Stimulated activated CD8-positive, alpha-beta memory T cell treated with anti-CD3 and anti-CD28 coated beads, Interleukin-15, amount 100 ng/mL, for 24 hours (primary cell): ENCODE measurements around the gene IRF8.
A peak's percentile ranks its signal among the peaks of the same experiment; 100 is the strongest.
"Not testable (repeated sequence)": the region's sequence is repeated elsewhere in the genome, so short reads cannot be mapped to it uniquely, and the experiment has no call there.

Experiments used
- DNase-seq: peaks from one replicate; pipeline ENCODE4 v3.0.0-alpha.2; 2020; ENCODE audit warnings: low read depth

Gene IRF8

GRCh38 chr16:85935974-85936760, 37.2 kb downstream of the IRF8 start:
- peak; percentile 33 for DNase-seq

GRCh38 chr16:85936816-85937215, 37.9 kb downstream of the IRF8 start:
- no peak for DNase-seq

GRCh38 chr16:85940214-85940613, 41.3 kb downstream of the IRF8 start:
- no peak for DNase-seq

DNA sequence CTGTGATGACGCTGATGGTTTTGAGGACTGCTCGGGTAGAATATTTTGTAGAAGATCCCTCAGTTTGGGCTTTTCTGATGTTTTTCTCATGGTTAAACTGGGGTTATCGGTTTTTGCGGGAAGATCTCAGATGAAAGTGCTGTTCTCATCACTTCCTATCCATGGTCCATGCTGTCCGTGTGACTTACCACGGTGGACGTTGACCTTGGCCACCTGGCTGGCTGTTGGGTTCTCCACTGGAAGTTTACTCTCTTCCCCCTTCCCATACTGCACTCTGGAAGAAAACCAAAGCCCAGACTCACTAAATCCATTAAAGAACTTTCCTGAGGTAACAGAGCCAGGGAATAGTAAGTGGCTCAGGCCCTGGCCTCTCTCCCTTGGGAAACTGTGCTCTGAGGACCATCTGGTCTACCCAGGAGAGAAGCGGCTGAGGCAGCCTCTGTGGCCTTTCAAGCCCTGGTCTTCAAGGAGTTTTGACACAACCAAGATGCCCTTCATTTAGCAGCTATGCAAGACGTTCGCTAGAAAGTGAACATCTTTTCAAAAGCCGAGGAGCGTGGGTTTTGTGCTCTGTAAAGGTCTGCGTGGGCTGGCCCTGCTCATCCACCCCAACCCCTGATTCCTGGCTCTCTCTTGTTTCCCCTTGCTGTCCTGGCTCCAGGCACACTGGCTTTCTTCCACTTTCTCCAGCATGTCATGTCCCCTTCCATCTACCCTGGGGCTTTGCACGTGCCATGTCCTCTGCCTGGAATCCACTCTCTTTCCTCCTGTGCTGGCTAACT, 43.1 kb downstream of the IRF8 start:
- DNase-seq: no peak

- not testable (repeated sequence) for DNase-seq
Measured at GRCh38 chr16:85942659-85943058, 43.7 kb downstream of the IRF8 start.

GRCh38 chr16:85943711-85944110, 44.7 kb downstream of the IRF8 start:
- DNase-seq: no peak

GRCh38 chr16:85944572-85945423, 45.8 kb downstream of the IRF8 start:
- no peak for DNase-seq

DNA sequence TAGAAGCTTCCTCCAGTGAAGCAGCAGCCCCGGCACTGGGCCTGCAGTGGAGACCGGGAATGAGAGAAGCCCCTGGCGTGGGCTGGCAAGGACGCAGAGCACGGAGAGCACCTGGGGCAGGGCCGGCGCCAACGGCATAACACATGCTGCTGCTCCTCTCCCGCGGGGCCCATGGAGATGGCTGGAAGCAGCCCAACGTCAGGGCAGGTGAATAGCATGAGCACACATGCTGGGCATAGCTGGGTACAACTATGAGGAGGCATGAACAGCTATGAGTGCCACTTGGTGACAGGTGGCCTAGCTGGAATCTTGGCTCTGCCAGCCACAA, 46.4 kb downstream of the IRF8 start:
- DNase-seq: no peak

GRCh38 chr16:85946541-85947124, 47.7 kb downstream of the IRF8 start:
- DNase-seq: no peak

GRCh38 chr16:85947230-85948137, 48.5 kb downstream of the IRF8 start:
- no peak for DNase-seq

DNA sequence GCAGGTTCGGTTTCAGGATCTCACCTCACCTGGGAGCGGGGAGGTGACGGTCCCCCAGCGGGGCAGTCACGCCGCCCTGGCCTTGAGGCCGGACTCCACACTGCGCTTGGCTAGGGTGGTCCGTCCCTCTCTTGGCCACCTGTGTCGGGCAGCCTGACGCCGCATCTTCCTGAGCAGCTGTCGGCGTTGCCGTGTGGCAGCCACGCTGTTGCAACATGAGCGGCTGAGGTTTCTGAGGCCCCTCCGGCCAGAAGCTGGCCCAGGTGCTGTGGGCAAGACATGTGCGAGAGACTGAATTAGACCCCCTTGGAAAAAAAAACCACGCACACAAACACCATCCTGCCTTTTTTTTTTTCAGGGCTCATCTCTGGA, 49.2 kb downstream of the IRF8 start:
- no peak for DNase-seq

GRCh38 chr16:85948616-85949265, 49.8 kb downstream of the IRF8 start:
- no peak for DNase-seq

DNA sequence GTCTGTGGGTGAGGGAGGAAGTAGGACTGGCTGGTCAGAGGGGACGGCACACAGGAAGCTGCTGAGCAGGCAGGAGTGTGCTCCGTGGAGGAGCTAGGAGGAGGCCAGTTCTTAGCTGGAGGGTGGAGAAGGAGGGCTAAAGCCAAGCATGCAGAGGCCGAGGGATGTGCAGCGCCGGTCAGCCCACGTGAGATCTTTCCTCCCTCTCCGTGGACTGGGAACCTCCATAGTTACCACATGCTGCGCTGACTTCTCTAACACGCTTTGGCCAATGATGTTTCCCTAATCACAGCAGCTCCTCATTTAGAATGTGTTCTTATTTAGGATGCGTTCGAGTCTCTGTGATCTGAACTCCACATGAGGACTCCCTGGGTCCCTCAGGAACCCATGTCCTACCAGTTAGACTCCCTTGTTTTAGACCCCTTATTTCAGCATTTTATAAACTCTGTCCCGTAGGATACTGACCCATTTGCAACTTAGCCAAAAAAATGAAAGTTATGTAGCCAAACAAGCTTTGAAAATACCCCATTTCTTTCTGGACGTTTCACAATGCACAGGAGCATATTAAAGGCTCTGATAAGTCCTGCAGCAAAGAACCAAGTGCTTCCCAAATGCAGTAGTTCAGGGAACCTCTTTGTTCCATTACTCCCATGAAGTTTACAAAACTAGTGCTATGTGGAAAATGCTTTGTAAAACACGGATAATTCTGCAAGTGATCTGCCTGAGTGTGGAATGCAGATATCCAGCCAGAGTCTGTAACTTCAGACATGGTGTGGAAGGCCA, 51.4 kb downstream of the IRF8 start:
- DNase-seq: no peak

- DNase-seq: no peak
Measured at GRCh38 chr16:85952197-85952596, 53.2 kb downstream of the IRF8 start.

- no peak for DNase-seq
Measured at GRCh38 chr16:85952811-85953210, 53.8 kb downstream of the IRF8 start.

DNA sequence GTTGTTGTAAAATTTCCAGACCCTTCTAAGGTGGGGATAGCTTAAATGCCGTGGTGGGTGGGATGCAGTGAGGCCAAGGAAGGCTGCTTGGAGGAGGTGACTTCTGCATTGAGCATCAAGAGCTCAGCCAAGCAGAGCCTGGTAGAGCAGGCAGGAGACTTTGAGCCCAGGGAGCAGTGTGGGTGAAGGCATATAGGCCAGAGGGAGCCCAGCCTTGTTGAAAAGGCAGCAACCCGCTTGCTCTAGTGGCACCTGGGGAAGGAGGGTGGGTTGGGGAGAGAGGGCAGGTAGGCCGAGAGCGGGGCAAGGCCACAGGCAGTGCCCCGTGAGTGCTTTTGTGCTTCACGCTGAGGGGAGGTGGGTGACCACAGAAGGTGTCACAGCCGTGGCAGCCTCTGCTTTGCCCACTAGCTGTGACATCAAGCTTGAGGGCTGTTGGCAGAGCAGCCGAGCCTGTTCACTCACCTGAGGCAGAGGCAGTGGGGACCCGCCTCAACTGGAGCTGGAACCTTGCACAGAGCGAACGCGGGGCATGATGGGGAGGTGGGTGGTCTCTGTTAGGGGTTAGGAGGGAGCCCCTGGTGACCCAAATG, 56.1 kb downstream of the IRF8 start:
- DNase-seq: no peak

DNA sequence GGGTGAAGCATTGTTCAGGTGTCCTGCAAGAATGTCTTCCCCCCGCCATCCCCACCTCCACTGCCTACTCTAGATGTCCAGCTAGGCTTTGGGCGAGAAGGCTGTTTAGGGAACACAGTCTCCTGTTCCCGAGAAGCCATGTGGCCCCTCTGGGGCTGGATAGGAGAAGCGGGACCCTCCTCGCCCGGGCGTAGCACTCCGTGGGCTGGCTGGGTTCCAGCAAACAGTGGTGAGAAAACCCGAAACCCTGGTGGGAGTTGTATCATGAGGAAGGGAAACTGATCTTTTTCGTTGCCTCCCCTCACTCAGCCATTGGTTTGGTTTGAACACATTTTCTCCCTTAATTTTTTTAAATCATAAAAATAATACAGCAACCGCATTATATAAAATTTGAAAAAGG, 56.6 kb downstream of the IRF8 start:
- DNase-seq: no peak

GRCh38 chr16:85956426-85956825, 57.5 kb downstream of the IRF8 start:
- DNase-seq: no peak

DNA sequence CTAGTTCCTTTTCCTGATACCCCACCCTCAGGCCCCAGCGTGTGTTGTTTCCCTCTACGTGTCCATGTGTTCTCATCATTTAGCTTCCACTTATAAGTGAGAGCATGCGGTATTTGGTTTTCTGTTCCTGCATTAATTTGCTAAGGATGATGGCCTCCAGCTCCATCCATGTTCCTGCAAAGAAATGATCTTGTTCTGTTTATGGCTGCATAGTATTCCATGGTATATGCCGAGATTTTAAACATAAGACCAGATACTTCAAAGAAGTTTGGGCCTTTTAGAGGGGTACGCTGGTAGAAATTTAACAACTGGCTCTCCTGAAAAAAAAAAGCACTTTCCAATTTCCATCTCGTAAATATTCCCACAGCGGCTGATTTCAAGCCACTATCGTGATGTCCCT, 59.8 kb downstream of the IRF8 start:
- DNase-seq: no peak

GRCh38 chr16:85959686-85960085, 60.7 kb downstream of the IRF8 start:
- no peak for DNase-seq
